GM19468 (cell line): ENCODE data around the gene RHOH.

Experiments
- ATAC-seq: cut with Tn5 transposase; IDR thresholded peaks from one replicate; pipeline ENCODE4 v1.9.1; 2021; ENCODE audit warnings: mild to moderate bottlenecking, moderate library complexity, moderate number of reproducible peaks; ENCODE audit not compliant: unreplicated experiment; ENCODE audit errors: extremely low read depth

RHOH gene

DNA sequence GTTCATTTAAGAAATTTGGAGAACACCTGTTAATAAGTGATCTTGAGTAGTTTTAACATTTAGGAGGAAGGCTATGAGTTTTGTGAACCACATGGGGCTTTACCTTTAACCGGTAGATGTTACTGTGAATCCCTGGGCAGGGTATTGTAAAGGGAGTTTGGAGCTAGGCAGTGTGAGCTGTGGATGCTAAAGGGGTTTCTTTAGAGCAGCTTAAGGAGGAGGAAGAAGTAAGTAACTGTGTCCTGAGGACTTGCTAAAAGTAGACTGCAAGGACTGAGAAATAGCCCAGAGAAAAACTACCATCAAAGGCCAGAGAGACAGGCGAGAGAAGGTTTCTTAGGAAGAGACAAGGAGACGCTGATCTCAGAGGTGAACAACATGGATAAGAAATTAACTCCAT lies 5.6 kb downstream of the RHOH start:
- no peak for ATAC-seq

DNA sequence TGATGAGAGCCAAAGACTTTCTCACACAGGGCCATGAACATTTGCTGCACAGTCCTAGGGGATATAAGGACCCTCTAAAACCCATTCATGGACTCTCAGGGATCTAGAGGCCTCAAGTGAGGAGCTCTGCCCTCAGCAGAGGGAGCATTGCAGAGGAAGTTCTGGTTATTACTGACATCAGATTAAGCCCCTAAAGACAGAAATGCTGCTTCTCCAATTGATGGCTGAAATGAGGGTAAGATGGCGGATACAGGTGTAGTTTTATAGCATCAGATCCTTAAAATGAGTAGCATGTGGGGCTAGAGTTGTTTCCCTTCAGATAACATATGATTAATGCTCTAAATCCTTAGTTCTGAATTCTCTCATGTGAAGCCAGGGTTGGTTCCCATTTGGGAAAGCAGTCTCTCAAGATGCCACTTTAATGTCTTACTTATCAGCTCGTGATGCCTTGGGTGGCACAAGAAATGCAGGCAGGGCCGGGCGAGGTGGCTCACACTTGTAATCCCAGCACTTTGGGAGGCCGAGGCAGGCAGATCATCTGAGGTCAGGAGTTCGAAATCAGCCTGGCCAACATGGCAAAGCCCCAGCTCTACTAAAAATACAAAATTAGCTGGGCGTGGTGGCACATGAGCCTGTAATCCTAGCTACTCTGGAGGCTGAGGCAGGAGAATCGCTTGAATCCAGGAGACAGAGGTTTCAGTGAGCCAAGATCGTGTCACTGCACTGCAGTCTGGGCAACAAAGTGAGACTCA lies 7.9 kb downstream of the RHOH start:
- ATAC-seq = no peak

- peak; percentile 76 for ATAC-seq
These were observed 8.7 kb downstream of the RHOH start for GRCh38 chr4:40205259-40206198.

- ATAC-seq = no peak
These were observed 9.6 kb downstream of the RHOH start for GRCh38 chr4:40206426-40206825.

- no peak for ATAC-seq
These were observed 12.6 kb downstream of the RHOH start for GRCh38 chr4:40209401-40209800.

GRCh38 chr4:40210776-40211175 lies 13.9 kb downstream of the RHOH start:
- ATAC-seq = no peak

GRCh38 chr4:40211224-40212185 lies 14.7 kb downstream of the RHOH start:
- no peak for ATAC-seq

DNA sequence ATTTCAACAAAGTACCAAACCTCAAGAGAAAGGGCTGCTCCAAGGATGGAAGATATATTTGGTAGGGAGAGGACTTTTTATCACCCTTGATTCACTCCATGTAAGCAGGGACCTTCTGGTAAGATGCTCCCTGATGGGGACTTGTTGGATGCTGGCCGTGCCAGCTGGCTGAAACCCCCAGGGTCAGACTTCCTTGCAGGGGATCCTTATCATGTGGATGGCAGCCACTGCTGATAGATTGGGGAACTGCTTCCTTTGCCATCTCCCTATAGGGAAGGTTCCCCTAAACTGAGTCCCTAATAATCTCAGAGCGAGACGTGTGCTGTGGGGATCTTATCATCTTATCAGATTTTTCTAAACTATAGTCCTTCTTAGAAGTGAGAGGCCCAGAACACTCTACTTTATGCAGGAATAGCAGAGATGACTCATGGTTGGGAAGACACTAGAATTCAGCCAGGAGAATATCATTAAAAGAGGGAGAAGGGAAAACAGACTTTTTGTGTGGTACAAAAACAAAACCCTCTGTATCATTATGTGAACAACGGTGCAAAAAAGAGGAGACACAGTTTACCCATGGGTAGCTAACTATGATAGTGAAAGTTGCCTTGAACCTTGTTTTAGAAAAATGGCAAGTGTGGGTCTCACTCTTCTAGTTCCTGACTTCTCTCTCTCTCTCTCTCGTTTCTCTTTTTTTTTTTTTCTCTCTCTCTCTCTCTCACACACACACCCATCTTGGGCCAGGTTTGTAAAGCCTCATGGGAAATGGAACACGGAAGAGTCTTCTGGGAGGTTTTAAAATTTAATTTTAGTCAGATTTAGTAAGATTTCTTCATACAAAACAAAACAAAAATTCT lies 16.1 kb downstream of the RHOH start:
- no peak for ATAC-seq

DNA sequence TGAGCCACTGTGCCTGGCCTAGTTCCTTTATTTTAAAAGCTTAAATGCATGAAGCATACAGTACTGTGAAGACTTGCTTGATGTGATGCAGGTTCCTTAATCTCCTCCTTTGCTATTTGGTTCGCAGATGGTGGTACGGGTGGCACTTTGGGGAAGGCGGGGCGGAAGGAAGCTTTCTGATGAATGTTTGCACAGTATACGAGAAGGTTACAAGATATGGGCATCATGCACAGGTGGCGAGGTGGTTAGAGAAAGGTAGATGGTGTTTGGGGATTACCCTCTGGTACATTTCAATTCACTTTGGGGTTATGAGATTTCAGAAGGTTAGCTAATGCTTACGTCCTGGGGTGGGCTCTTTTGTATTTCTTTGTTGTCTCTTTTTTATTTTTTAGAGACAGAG lies 17.2 kb downstream of the RHOH start:
- ATAC-seq = no peak

GRCh38 chr4:40214661-40215418 lies 18.0 kb downstream of the RHOH start:
- no peak for ATAC-seq

GRCh38 chr4:40216622-40217366 lies 20.0 kb downstream of the RHOH start:
- ATAC-seq = no peak

DNA sequence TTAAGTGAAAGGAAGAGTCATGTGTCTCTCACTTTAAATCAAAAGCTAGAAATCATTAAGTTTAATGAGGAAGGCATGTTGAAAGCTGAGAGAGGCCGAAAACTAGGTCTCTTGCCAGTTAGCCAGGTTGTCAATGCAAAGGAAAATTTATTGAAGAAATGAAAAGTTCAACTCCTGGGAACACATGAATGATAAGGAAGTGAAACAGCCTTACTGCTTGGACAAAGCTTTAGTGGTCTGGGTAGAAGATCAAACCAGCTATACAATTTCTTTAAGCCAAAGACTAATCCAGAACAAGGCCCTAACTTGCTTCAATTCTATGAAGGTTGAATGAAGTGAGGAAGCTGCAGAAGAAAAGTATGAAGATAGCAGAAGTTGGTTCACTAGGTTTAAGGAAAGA lies 24.9 kb downstream of the RHOH start:
- no peak for ATAC-seq

DNA sequence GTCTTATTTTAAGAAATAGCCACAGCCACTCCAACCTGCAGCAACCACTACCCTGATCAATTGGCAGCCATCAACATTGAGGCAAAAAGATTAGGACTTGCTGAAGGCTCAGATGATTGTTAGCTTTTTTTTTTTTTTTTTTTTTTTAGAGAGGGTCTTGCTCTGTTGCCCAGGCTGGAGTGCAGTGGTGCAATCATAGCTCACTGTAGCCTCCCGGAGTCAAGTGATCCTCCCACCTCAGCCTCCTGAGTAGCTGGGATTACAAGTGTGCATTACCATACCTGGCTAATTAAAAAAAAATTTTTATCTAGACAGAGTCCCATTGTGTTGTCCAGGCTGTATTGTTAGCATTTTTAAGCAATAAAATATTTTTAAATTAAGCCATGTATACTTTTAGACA lies 26.5 kb downstream of the RHOH start:
- no peak for ATAC-seq

GRCh38 chr4:40224432-40224831 lies 27.6 kb downstream of the RHOH start:
- ATAC-seq = no peak

DNA sequence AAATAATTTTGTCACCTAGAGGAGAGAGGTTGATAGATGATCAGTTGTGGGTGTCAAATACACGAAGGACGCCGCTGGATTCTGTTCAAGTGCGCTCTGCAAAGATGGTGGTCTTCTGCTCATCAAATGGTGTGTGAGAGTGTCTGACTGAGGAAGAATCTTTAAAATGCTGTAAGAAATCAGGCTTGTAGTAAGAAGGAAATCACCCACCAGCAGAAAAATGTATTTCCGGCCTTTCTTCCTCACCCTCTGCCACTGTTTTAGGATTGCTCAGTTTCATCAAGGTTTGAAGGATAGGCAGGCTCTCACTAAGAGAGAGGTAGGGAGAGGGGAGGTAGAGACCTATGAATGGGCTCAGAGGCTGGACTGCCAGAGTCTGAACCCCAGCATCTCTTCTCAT lies 28.7 kb downstream of the RHOH start:
- no peak for ATAC-seq

DNA sequence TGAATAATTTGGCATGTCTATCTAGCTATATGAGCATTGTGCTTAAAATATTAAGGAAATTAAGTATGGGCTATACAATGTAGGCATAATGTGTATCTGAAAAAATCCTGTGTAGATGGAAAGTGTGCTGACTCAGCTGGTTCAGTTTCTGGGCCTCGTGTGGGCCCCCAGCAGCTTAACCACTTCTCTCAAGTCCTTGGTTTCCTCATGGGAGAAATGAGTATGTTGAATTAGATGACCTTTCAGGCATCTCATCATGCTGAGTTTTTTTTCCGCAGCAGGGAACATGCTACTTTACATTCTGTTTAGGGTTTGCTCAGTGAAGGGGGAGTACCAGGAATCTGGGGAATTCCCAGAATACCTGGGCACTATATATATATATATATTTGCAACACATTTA lies 30.5 kb downstream of the RHOH start:
- ATAC-seq = peak; percentile 16

GRCh38 chr4:40228497-40229365 lies 31.9 kb downstream of the RHOH start:
- no peak for ATAC-seq
